SU-DHL-6 (cell line): ENCODE measurements around the gene CNP.

Experiments used
- H2AFZ ChIP-seq: fragments of 200-600 bp; sonication (generic); 2 replicates; pipeline ENCODE4 v1.6.1; 2014; ENCODE audit warnings: low read depth, mild to moderate bottlenecking, moderate library complexity, mixed read lengths, antibody characterized with exemption, low read length; ENCODE audit not compliant: severe bottlenecking
- H3F3A ChIP-seq: fragments of 200-600 bp; shearing (Covaris generic); 2 replicates; pipeline ENCODE4 v1.6.0; 2016; ENCODE audit warnings: antibody characterized with exemption, mild to moderate bottlenecking; ENCODE audit not compliant: insufficient read depth
- H3K27ac ChIP-seq: fragments of 200-600 bp; sonication (generic); 2 replicates; pipeline ENCODE4 v1.5.1; 2016; ENCODE audit warnings: low read depth, mild to moderate bottlenecking, low read length, moderate library complexity, mixed read lengths
- H3K27me3 ChIP-seq: fragments of 200-600 bp; sonication (generic), shearing (Covaris generic); 2 replicates; pipeline ENCODE4 v1.6.0; 2014; ENCODE audit warnings: mild to moderate bottlenecking, low read length
- H3K36me3 ChIP-seq: fragments of 200-600 bp; sonication (generic); 2 replicates; pipeline ENCODE4 v1.6.1; 2014; ENCODE audit warnings: mild to moderate bottlenecking, low read length, mixed read lengths
- H3K4me2 ChIP-seq: fragments of 300-600, 200-600 bp; shearing (Covaris generic), sonication (generic); 2 replicates; pipeline ENCODE4 v1.6.0; 2014; ENCODE audit warnings: low read length, low read depth, mild to moderate bottlenecking; ENCODE audit not compliant: poor library complexity, severe bottlenecking
- H3K4me3 ChIP-seq: fragments of 200-600 bp; sonication (generic); 2 replicates; pipeline ENCODE4 v1.5.1; 2014; ENCODE audit warnings: antibody characterized with exemption, low read length, mild to moderate bottlenecking, mixed read lengths; ENCODE audit not compliant: insufficient read depth, poor library complexity, severe bottlenecking
- H3K79me2 ChIP-seq: fragments of 200-600 bp; sonication (generic); 2 replicates; pipeline ENCODE4 v1.6.1; 2014; ENCODE audit warnings: mild to moderate bottlenecking, low read length, moderate library complexity; ENCODE audit not compliant: insufficient read depth
- H3K9ac ChIP-seq: fragments of 200-600 bp; sonication (generic); 2 replicates; pipeline ENCODE4 v1.7.0; 2014; ENCODE audit warnings: mild to moderate bottlenecking, low read length
- H3K9me2 ChIP-seq: fragments of 200-600 bp; sonication (generic); replicated peaks from 2 replicates; pipeline ENCODE4 v1.6.1; 2014; ENCODE audit warnings: low read length; ENCODE audit not compliant: insufficient read depth
- H3K9me3 ChIP-seq: fragments of 200-600 bp; sonication (generic); 2 replicates; pipeline ENCODE4 v1.6.1; 2014; ENCODE audit warnings: low read length, mixed read lengths; ENCODE audit not compliant: insufficient read depth
- H4K20me1 ChIP-seq: fragments of 200-600 bp; sonication (generic); 2 replicates; pipeline ENCODE4 v1.6.1; 2014; ENCODE audit warnings: low read depth, mild to moderate bottlenecking, antibody characterized with exemption, low read length, moderate library complexity, mixed read lengths
- EZH2phosphoT487 ChIP-seq: fragments of 200-600 bp; sonication (generic), shearing (Covaris generic); conservative IDR thresholded peaks from 2 replicates; pipeline ENCODE4 v1.6.1; 2018; ENCODE audit warnings: mild to moderate bottlenecking, antibody characterized with exemption, low read length, moderate library complexity, mixed read lengths
- TF ChIP-seq, protein P1 (sequence below): fragments of 200-600 bp; sonication (generic); IDR thresholded peaks from one replicate; pipeline ENCODE4 v1.5.1; 2017; ENCODE audit warnings: antibody characterized with exemption, mild to moderate bottlenecking, low read length, moderate library complexity; ENCODE audit not compliant: insufficient read depth, poor library complexity, severe bottlenecking

The CNP gene

DNA sequence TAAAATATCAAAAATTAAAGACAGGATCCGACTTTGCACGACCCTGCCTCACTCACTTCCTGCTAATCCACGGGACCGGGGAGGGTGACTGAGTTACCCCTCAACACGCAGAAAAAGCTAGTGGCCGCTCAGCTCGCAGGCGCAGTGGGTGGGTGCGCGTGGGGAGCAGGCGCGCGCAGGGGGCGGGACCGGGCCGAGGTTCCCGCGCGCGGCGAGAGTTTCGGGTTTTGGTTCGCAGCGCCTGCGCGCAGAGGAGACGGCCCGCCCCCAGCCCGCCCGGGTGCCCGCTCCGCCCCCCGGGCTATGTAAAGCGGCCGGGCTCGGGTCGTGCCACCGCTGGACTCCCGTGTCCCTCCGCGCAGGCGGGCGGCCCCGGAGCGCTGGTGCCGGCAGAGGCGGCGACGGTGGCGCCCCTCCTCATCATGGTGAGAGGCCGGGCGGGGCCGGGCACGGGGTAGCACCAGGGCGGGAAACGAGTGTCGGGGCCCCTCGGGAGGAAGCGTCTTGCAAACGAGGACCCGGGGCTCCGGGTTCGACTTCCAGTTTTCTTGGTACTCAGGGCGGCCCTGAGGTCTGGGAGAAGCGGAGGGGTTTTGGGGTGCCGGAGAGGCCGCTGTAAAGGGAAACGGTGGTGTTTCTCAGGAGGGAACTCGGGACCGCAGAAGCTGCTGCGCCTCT, at the start of gene CNP:
CNP (plus strand) TSS at position 333 of the 678 bp plus-strand sequence; CDS start at position 423, 90 bp downstream.
- peak within 1 kb of the TSS; percentile 65 for H3K27ac ChIP-seq
- TF ChIP-seq EZH2phosphoT487, result no peak
- TF ChIP-seq, protein P1, sequence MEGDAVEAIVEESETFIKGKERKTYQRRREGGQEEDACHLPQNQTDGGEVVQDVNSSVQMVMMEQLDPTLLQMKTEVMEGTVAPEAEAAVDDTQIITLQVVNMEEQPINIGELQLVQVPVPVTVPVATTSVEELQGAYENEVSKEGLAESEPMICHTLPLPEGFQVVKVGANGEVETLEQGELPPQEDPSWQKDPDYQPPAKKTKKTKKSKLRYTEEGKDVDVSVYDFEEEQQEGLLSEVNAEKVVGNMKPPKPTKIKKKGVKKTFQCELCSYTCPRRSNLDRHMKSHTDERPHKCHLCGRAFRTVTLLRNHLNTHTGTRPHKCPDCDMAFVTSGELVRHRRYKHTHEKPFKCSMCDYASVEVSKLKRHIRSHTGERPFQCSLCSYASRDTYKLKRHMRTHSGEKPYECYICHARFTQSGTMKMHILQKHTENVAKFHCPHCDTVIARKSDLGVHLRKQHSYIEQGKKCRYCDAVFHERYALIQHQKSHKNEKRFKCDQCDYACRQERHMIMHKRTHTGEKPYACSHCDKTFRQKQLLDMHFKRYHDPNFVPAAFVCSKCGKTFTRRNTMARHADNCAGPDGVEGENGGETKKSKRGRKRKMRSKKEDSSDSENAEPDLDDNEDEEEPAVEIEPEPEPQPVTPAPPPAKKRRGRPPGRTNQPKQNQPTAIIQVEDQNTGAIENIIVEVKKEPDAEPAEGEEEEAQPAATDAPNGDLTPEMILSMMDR, result no peak

DNA sequence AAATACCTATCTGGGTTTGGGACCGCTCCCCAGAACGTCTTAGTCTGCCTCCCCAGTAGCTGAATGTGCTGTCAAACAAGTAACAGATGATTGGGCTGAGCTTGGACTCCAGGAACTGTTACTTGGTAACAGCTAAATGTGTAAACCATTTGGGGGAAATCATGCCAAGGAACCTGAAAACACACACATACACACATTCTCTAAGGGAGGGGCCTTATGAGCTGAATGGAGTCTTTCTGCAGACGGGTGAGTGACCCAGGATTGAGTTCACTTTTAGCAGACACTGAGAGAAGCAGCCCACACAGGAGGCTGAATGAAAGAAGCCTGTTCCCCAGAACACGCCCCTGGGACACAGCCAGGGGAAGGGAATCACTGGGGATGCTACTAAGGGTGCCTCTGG, 49.4 kb upstream of the CNP start:
- Histone ChIP-seq H3K4me3 (peak overlapping the region; percentile 87), H3K79me2 (peaks cover 65% of the 10 kb centered on the region), H3K9me3 (no peaks in the 10 kb centered on the region), H3K36me3 (no peaks in the 10 kb centered on the region), H3K27me3 (no peaks in the 10 kb centered on the region), H3K4me2 (peak overlapping the region; percentile 71), H2AFZ (no peak overlapping the region), H3K9me2 (no peaks in the 10 kb centered on the region), H3F3A (0 out of 2 replicates have a peak, but pooled peaks cover under 1% of the 10 kb centered on the region), H3K27ac (no peak overlapping the region), H4K20me1 (peaks cover 25% of the 10 kb centered on the region), H3K9ac (peak overlapping the region; percentile 91)
- TF ChIP-seq, protein P1, result no peak
- no peak for TF ChIP-seq EZH2phosphoT487

More for the DNA sequence above, at the start of gene CNP:
- no peaks in the 10 kb centered on the region for H4K20me1 ChIP-seq
- H3K9ac ChIP-seq, result peak within 1 kb of the TSS; percentile 92
- H3F3A ChIP-seq, result peaks cover 20% of the 10 kb centered on the region
- peak within 1 kb of the TSS; percentile 78 for H3K4me3 ChIP-seq
- H3K9me2 ChIP-seq, result no peaks in the 10 kb centered on the region
- peak within 1 kb of the TSS; percentile 77 for H2AFZ ChIP-seq
- peak within 1 kb of the TSS; percentile 79 for H3K4me2 ChIP-seq
- no peaks in the 10 kb centered on the region for H3K27me3 ChIP-seq
- peaks cover 13% of the 10 kb centered on the region for H3K79me2 ChIP-seq
- no peaks in the 10 kb centered on the region for H3K9me3 ChIP-seq
- H3K36me3 ChIP-seq, result no peaks in the 10 kb centered on the region

DNA sequence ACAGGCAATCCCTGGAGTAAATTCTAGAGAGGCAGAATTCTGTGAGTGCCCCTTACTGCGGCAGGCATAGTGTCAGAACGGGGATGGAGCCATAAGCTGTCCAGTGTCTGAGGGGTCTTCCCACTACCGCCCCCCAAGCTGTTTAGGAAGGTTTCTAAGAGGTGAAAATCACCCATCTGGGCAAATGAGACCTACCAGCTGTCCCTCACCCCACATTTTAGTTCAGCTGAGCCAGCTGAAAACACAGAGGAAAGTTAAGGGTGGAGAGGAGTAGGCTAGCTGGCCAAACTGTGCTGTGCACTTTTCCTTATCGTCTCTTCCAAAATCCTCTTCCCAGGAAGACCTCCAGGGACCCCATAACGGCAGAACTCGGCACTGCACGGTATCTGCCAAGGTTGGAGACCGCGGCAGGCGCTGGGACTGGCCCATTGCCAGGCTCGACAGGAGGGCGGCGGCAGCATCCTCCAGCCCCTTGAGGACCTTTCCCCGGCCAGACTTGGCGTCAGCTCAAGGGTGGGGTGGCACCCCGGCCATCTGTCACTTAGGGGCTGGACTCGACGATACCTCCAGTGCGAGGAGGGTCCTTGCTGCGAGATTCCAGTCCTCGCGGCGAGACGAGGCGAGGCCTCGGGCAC, 48.8 kb upstream of the CNP start:
- peaks cover 6% of the 10 kb centered on the region for H3F3A ChIP-seq
- TF ChIP-seq, protein P1, result no peak
- TF ChIP-seq EZH2phosphoT487, result no peak
- no peaks in the 10 kb centered on the region for H3K9me2 ChIP-seq
- H3K27me3 ChIP-seq, result no peaks in the 10 kb centered on the region
- peak overlapping the region; percentile 91 for H3K9ac ChIP-seq
- H3K9me3 ChIP-seq, result no peaks in the 10 kb centered on the region
- no peak overlapping the region for H2AFZ ChIP-seq
- H4K20me1 ChIP-seq, result peaks cover 22% of the 10 kb centered on the region
- peaks cover 59% of the 10 kb centered on the region for H3K79me2 ChIP-seq
- H3K36me3 ChIP-seq, result no peaks in the 10 kb centered on the region
- peak overlapping the region; percentile 71 for H3K4me2 ChIP-seq
- peak overlapping the region; percentile 55 for H3K27ac ChIP-seq
- H3K4me3 ChIP-seq, result peak overlapping the region; percentile 87
